HL-60 (cell line): ENCODE measurements around the gene RPUSD3.

Experiments
- DNase-seq, 2 experiments: peaks; one replicate each; pipeline ENCODE4 v3.0.0-alpha.2; 2010 to 2020; ENCODE audit warnings: low read depth in 1 of 2, low spot score in 1 of 2
- H3K27ac ChIP-seq: fragments of 250-450 bp; sonication (Bioruptor Pico); replicated peaks from 2 replicates; pipeline ENCODE4 v1.5.1; 2020; ENCODE audit warnings: mild to moderate bottlenecking, moderate library complexity
- H3K27me3 ChIP-seq: fragments of 250-450 bp; sonication (Bioruptor Pico); 2 replicates; pipeline ENCODE4 v1.5.1; 2021; ENCODE audit warnings: mild to moderate bottlenecking, moderate library complexity; ENCODE audit not compliant: insufficient read depth, poor library complexity, severe bottlenecking
- H3K4me3 ChIP-seq: replicated peaks from 2 replicates; pipeline ENCODE4 v1.5.1; 2011; ENCODE audit warnings: mild to moderate bottlenecking, control low read depth, low read length; ENCODE audit not compliant: insufficient read depth
- GABPA ChIP-seq: IDR thresholded peaks from 2 replicates; pipeline ENCODE4 v1.6.1; 2012; ENCODE audit warnings: low read depth
- POLR2AphosphoS5 ChIP-seq: IDR thresholded peaks from 2 replicates; pipeline ENCODE4 v1.6.1; 2012; ENCODE audit warnings: low read depth
- REST ChIP-seq: IDR thresholded peaks from 2 replicates; pipeline ENCODE4 v1.6.1; 2012; ENCODE audit warnings: low read depth; ENCODE audit not compliant: insufficient replicate concordance
- SPI1 ChIP-seq: IDR thresholded peaks from 2 replicates; pipeline ENCODE4 v1.6.1; 2012; ENCODE audit warnings: low read depth, mild to moderate bottlenecking, borderline replicate concordance
- TF ChIP-seq, protein P1 (sequence below): IDR thresholded peaks from one replicate; pipeline ENCODE4 v1.5.1; 2011; ENCODE audit warnings: low read length, control low read depth, inconsistent platforms; ENCODE audit not compliant: insufficient read depth

RPUSD3 gene

DNA sequence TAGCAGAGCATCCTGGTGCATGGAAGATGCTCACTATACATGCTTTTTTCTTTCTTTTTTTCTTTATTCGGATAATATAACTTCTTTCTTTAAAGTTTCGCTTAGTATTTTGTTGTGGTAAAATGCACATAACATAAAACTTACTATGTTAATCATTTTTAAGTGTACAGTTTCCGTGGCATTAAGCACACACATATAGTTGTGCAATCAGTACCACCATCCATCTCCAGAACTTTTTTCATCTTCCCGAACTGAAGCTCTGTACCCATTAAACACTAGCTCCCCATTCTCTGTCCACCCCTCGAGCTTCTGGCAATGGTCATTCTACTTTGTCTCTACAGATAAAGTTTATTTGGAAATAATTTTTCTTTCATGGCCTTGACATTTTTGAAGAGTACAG, 45.6 kb upstream of the RPUSD3 start:
- TF ChIP-seq GABPA (no peak), SPI1 (no peak), POLR2AphosphoS5 (no peak), REST (no peak)
- TF ChIP-seq, protein P1, sequence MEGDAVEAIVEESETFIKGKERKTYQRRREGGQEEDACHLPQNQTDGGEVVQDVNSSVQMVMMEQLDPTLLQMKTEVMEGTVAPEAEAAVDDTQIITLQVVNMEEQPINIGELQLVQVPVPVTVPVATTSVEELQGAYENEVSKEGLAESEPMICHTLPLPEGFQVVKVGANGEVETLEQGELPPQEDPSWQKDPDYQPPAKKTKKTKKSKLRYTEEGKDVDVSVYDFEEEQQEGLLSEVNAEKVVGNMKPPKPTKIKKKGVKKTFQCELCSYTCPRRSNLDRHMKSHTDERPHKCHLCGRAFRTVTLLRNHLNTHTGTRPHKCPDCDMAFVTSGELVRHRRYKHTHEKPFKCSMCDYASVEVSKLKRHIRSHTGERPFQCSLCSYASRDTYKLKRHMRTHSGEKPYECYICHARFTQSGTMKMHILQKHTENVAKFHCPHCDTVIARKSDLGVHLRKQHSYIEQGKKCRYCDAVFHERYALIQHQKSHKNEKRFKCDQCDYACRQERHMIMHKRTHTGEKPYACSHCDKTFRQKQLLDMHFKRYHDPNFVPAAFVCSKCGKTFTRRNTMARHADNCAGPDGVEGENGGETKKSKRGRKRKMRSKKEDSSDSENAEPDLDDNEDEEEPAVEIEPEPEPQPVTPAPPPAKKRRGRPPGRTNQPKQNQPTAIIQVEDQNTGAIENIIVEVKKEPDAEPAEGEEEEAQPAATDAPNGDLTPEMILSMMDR: no peak
- H3K27me3 ChIP-seq: no peaks in the 10 kb centered on the region
- no peak for DNase-seq
- no peak overlapping the region for H3K4me3 ChIP-seq
- H3K27ac ChIP-seq: no peak overlapping the region; the same call in 1 of the 2 replicates

GRCh38 chr3:9888540-9888939, 44.7 kb upstream of the RPUSD3 start:
- DNase-seq: no peak
- H3K27ac ChIP-seq: no peak overlapping the region
- no peaks in the 10 kb centered on the region for H3K27me3 ChIP-seq
- TF ChIP-seq, protein P1: no peak
- TF ChIP-seq SPI1 (no peak), POLR2AphosphoS5 (no peak), GABPA (no peak), REST (no peak)
- H3K4me3 ChIP-seq: no peak overlapping the region

DNA sequence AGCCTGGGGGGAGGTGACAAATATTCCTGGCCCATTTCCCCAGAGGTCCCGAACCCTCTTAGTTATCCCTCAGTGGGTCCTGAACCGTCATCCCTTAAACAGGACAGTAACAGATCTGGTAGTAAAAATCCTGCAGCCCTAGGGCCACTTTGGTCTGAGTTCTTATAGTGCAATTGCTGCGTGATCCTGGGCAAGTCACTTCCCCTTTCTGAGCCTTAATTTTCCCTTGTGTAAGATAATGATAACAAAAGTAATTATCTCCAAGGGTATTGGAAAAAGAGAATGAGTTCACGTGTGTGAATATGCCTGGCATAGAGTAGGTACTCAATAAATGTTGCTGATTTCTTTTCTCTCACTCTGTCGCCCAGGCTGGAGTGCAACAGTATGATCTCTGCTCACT, 43.7 kb upstream of the RPUSD3 start:
- TF ChIP-seq, protein P1: no peak
- peak; percentile 93 for TF ChIP-seq SPI1
- Histone ChIP-seq H3K4me3 (no peak overlapping the region), H3K27me3 (no peaks in the 10 kb centered on the region), H3K27ac (no peak overlapping the region)
- DNase-seq: no peak

DNA sequence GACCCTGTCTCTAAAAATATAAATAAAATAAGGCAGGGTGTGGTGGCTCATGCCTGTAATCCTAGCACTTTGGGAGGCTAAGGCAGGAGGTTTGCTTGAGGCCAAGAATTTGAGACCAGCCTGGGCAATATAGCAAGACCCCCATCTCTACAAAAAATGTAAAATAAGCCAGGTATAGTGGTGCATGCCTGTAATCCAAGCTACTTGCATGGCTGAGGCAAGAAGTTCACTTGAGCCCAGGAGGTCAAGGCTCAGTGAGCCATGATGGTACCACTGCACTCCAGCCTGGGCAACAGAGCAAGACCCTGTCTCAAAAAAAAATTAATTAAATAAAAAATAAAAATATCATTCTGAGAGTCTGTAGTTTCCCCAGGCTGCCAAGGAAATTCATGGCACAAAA, 42.5 kb upstream of the RPUSD3 start:
- H3K27ac ChIP-seq: no peak overlapping the region
- no peak overlapping the region for H3K4me3 ChIP-seq
- no peak for TF ChIP-seq POLR2AphosphoS5
- no peak for TF ChIP-seq GABPA
- TF ChIP-seq REST: no peak
- TF ChIP-seq SPI1: no peak
- TF ChIP-seq, protein P1: no peak
- H3K27me3 ChIP-seq: no peaks in the 10 kb centered on the region
- DNase-seq: no peak
